ENCODE data around the gene LILRA2.
"Not testable (repeated sequence)": the region's sequence is repeated elsewhere in the genome, so short reads cannot be mapped to it uniquely, and the experiment has no call there.

Gene LILRA2

DNA sequence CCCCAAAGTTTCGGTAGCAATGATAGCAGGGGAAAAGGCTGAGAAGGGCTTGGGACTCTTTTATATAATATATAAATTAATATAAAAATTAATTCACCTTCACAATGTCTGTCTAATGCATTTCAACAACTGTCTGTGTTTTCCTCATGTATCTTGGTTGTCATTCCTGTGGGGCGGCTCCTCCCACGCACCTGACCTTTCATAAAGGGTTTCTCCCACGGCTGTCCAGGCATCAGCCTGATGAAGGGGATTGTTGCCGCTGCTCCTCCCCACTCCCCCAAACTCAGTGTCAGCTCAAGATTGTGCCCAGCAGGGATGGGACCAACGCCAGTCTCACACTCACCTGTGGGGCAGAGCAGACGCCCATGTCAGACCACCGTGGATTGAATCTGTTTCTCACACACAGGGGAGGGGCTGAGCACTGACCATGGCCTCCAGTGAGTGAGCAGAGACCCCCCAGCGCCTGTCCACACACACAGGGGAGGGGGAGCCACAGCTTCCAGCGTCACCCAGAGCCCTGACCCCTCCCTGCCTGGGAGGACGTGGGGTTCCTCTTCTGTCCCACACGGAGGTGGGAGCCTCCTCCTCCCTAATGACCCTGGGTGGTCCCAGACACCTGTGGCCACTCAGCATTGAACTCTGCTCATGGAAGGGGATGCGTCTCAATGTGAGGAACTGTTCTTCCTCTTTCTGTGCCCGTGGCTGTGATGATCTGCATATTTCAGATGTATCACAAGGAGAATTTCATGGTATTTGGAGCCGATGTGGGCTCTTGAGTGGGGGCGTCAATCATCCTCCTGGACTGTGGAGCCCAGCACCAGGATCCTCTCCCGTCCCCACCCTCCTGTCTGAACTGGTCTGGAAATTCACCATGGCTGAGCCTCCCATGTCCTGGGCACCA lies 1.6 kb upstream of the LILRA2 start:
- DNase-seq (ENCODE audit: low read depth in 2 of 2, low spot score in 1 of 2), result not testable (repeated sequence)

- DNase-seq (ENCODE audit: low read depth in 2 of 2, low spot score in 1 of 2), result no peak
These were observed 786 bp upstream of the LILRA2 start for GRCh38 chr19:54572696-54573311.

- no peak for DNase-seq (ENCODE audit: low read depth in 2 of 2, low spot score in 1 of 2)
These were observed 461 bp downstream of the LILRA2 start for GRCh38 chr19:54574051-54574450.

- DNase-seq (ENCODE audit: low read depth in 2 of 2, low spot score in 1 of 2), result no peak
These were observed 1.0 kb downstream of the LILRA2 start for GRCh38 chr19:54574527-54575056.

DNA sequence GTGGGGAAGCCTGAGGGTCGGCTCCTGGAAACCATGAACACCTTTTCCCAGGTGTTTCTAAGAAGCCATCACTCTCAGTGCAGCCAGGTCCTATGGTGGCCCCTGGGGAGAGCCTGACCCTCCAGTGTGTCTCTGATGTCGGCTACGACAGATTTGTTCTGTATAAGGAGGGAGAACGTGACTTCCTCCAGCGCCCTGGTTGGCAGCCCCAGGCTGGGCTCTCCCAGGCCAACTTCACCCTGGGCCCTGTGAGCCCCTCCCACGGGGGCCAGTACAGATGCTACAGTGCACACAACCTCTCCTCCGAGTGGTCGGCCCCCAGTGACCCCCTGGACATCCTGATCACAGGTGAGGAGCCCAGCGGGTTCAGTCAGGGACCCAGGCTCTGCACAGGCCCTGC lies 1.6 kb downstream of the LILRA2 start:
- not testable (repeated sequence) for DNase-seq (ENCODE audit: low read depth in 2 of 2, low spot score in 1 of 2)

- DNase-seq (ENCODE audit: low read depth in 2 of 2, low spot score in 1 of 2), result no peak
These were observed 2.9 kb downstream of the LILRA2 start for GRCh38 chr19:54576411-54576976.

- DNase-seq (ENCODE audit: low read depth in 2 of 2, low spot score in 1 of 2), result no peak
These were observed 3.7 kb downstream of the LILRA2 start for GRCh38 chr19:54577334-54577733.

GRCh38 chr19:54578268-54578667 lies 4.7 kb downstream of the LILRA2 start:
- DNase-seq (ENCODE audit: low read depth in 2 of 2, low spot score in 1 of 2), result not testable (repeated sequence)

DNA sequence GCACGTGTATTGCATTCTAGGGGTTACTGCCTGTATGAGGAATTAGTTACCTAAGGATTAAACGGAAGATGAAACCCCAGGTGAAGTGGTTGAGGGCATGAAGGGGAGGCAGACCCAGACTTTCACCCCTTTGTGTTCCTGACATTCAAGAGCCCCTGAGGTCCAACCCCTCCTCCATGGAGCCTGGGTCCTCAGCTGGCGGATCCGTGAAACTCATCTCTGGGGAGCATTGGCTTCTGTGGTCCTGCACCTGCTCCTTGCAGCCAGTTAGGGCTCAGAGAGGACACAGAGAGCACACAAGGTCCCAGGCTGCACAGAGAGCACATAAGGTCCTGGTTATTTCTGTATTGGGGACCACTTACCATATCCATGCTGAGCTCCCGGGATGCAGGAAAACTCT lies 12.8 kb downstream of the LILRA2 start:
- DNase-seq (ENCODE audit: low read depth in 2 of 2, low spot score in 1 of 2), result no peak

DNA sequence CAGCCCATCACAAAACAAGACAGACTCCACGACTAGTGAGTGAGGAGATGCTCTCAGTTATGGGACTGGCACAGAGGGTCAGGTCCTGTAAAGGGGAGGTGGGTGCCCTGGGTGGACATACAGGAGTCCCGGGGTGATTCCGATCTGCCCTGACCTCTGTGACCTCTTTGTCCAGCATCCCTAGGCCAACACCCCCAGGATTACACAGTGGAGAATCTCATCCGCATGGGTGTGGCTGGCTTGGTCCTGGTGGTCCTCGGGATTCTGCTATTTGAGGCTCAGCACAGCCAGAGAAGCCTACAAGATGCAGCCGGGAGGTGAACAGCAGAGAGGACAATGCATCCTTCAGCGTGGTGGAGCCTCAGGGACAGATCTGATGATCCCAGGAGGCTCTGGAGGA lies 13.4 kb downstream of the LILRA2 start:
- no peak for DNase-seq (ENCODE audit: low read depth in 2 of 2, low spot score in 1 of 2)

DNA sequence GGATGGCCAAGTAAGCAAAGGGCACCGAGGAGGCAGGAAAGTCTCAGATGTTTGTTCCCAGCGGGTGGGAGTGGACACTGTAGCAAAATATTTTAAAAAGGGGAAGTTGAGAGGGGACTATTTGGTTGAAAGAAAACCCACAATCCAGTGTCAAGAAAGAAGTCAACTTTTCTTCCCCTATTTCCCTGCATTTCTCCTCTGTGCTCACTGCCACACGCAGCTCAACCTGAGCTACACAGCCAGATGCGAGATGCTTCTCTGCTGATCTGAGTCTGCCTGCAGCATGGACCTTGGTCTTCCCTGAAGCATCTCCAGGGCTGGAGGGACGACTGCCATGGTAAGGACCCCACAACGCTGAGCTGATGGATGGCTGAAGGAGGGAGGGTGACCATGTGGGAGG lies 19.9 kb downstream of the LILRA2 start, which contains the start of gene LILRA1:
Gene LILRA1 (plus strand): TSS at position 188 of the 400 bp plus-strand sequence. CDS start 613 bp downstream, outside the sequence.
- not testable (repeated sequence) for DNase-seq (ENCODE audit: low read depth in 2 of 2, low spot score in 1 of 2)

DNA sequence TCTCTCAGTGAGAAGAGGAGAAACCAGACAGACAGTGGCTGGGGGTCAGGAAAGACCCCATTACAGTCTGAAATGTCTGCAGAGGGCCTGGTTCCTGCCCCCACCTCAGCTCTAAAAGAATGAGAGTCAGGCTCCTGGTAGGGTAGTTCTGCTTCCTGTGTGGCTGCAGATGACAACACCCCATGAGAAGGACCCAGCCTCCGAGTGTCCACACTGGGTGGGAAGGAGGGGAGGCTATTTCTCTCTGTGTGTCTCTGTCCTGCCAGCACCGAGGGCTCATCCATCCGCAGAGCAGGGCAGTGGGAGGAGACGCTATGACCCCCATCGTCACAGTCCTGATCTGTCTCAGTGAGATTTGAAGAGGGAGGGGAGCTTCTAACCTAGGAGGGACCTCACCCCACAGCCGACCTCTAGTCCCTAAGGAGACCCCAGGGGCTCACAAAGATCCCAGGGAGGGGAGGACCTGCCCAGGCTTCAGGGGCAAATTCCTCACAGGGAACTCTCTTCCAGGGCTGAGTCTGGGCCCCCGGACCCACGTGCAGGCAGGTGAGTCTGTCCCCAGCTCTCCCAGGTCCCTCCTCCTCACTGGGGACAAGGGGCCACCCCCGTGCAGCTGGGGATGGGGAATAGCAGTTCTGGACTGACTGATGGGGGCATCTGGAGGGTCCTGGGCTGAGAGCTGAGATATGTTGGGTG lies 20.5 kb downstream of the LILRA2 start:
- not testable (repeated sequence) for DNase-seq (ENCODE audit: low read depth in 2 of 2, low spot score in 1 of 2)

DNA sequence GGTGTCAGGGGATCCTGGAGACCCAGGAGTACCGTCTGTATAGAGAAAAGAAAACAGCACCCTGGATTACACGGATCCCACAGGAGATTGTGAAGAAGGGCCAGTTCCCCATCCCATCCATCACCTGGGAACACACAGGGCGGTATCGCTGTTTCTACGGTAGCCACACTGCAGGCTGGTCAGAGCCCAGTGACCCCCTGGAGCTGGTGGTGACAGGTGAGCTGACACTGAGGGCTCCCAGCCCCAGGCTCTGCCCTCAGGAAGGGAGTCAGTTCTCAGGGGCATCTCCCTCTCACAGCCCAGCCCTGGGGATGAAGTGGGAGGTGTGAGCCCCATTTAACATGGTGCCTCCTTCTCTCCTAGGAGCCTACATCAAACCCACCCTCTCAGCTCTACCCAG lies 21.1 kb downstream of the LILRA2 start:
- no peak for DNase-seq (ENCODE audit: low read depth in 2 of 2, low spot score in 1 of 2)

GRCh38 chr19:54595680-54596436 lies 22.3 kb downstream of the LILRA2 start:
- not testable (repeated sequence) for DNase-seq (ENCODE audit: low read depth in 2 of 2, low spot score in 1 of 2)

DNA sequence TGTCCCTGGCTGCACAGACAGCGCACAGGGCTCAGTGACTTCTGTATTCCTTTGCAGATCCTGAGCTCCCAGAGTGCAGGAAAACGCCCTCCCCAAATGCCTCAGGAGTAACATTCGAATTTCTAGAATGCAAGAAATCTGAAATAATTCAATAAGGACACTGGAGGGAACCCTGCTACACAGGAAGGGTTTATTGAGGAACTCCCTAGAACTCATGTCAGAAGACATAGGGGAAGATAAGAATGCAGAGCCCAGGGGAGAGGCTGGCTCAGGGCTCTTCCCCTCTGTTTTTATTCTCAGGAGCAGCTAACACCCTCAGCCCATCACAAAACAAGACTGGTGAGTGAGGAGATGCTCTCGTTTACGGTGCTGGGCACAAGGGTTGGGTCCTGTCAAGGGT lies 26.6 kb downstream of the LILRA2 start:
- DNase-seq (ENCODE audit: low read depth in 2 of 2, low spot score in 1 of 2), result no peak

DNA sequence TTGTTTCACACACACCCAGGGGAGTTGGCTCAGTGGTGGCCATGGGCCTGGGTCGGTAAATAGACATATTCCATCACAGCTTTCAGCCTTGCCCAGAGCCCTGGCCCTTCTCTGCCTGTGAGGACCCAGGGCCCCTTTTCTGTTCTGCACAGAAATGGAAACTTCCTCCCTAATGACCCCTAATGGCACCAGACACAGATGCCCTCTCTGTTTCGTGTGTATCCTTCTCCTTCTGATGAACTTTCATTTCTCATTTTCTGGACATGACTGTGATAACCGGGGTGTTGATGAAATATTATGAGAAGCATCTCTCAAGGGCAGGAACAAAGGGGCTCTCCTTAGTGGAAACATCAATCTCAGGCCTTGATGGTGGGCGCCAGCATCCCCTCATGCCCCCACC lies 32.6 kb downstream of the LILRA2 start:
- no peak for DNase-seq (ENCODE audit: low read depth in 2 of 2, low spot score in 1 of 2)

DNA sequence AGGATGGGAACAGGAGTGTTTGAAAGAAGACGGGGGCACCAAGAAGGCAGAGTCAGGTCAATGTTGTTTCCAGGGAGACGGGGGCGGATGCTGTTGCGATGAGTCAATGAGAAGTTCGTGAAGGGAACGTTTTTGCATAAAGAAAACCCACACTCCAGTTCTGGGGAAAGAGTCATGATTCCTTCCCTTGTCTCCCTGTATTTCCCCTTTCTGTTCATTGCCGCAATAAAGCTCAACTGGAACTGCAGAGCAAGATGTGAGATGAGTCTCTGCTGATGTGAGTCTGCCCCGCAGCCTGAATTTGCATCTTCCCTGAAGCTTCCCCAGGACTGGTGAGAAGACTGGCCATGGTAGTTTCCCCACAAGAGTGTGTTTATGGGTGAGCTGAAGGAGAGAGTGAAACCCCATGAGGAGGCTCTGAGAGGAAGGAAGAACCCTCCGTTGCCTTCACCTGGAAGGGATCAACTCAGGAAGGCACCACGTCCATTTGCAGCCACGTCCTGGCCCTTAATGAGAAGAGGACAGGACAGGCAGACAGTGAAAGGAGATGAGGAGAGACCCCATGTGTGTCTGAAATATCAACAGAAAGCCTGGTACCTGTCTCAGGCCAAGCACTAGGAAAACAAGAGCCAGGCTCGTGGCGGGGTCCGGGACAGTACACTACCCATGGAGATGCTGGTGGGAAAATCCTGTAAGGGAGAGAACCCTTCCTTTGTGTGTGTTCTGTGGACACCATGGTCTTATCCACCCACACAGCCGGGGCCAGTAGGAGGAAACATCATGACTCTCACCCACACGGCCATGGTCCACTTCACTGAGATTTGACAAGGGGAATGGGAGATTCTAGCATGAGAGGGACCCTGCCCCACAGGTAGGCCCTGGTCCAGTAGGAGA lies 33.5 kb downstream of the LILRA2 start:
- DNase-seq (ENCODE audit: low read depth in 2 of 2, low spot score in 1 of 2), result no peak

- DNase-seq (ENCODE audit: low read depth in 2 of 2, low spot score in 1 of 2), result no peak
These were observed 34.2 kb downstream of the LILRA2 start for GRCh38 chr19:54607785-54608150.

DNA sequence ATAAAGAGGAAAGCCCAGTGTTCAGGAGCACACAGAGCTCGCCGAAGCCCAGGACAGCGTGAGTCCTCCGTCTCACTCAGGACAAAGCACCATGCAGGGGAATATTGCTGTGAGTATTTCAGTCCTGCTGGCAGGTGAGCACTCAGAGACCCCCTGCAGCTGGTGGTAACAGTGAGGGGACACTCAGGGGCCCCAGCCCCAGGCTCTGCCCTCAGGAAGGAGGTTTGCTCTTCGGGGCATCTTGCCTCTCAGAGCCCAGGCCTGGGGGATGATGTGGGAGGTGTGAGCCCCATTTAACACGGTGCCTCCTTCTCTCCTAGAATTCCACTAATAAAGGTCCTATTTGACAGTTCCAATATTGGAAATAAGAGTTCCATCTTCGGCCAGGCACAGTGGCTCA lies 34.6 kb downstream of the LILRA2 start:
- DNase-seq (ENCODE audit: low read depth in 2 of 2, low spot score in 1 of 2), result no peak

DNA sequence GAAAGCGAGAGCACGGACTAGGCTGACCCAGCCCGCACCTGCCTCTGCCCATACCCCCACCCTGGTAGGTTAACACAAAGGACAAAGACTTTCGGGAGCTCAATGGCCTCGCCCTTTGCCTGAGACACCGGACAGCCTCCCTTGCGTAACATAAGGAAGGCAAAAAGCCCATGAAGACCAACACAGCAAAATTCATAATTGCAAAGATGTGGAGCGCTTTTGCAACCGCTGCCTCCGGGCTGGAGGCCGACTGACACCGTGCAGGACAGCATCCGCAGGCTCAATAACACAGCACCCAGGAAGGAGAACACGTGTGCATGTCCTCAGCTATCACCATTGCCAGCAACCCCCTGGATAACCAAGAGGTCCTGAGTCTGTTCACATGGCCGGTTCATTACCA lies 35.2 kb downstream of the LILRA2 start:
- no peak for DNase-seq (ENCODE audit: low read depth in 2 of 2, low spot score in 1 of 2)
